ENCODE results near the gene RASSF8. TPM values are rescaled to one million over a fixed set of nuclear protein-coding genes. Genes with fewer than 3 reads are reported as not detected.
A peak's percentile ranks its signal among the peaks of the same experiment; 100 is the strongest.

The RASSF8 gene
- total and polyA plus RNA-seq, 9 of the 15 experiments (the other 6 are each of a cell fraction or from before 2014, with no cell fraction given), result 0.01 to 0.36 (median 0.12) TPM; not detected in 1

GRCh38 chr12:25958428-25959070 is at the start of gene RASSF8 (continued):
- peak in 1 of 2 experiments; percentile 76; a peak in 1 of 4 replicates for TF ChIP-seq MAZ (CRISPR knock-in tag; conservative IDR thresholded peaks at IDR 0.05 in 1 of 2, IDR thresholded peaks at IDR 0.05 in 1 of 2)
- no peak for TF ChIP-seq OTX1 (CRISPR knock-in tag; IDR thresholded peaks at IDR 0.05)
- peak; percentile 52; the same call in 1 of the 2 replicates for TF ChIP-seq ERF (CRISPR knock-in tag; IDR thresholded peaks at IDR 0.05)
- no peak for TF ChIP-seq NBN (IDR thresholded peaks at IDR 0.05; ENCODE audit: low read depth)
- TF ChIP-seq HLTF (IDR thresholded peaks at IDR 0.05), result no peak

GRCh38 chr12:25914551-25914950 is 43.9 kb upstream of the RASSF8 start:
- H2AFZ ChIP-seq (ENCODE audit: low read depth, low read length), result no peak overlapping the region
- intact Hi-C loops (cut with micrococcal nuclease), result no loop called here
- 7% methylated on average over 2 of the region's 2 CpGs for WGBS (ENCODE audit: insufficient coverage, low coverage, missing lambda C conversion rate)
- H3K9me1 ChIP-seq (ENCODE audit: control insufficient read depth, insufficient read depth, low read length), result no peaks in the 10 kb centered on the region
- H3K27ac ChIP-seq (ENCODE audit: extremely low read depth, low read depth, low read length), result no peak overlapping the region
- no peak overlapping the region for H3K9ac ChIP-seq (ENCODE audit: insufficient read depth in 1 of 2, low read depth in 2 of 2, low read length in 2 of 2)
- H4K20me1 ChIP-seq (replicated peaks; ENCODE audit: control insufficient read depth, insufficient read depth, low read length), result no peaks in the 10 kb centered on the region
- DNase-seq (ENCODE audit: extremely low read depth in 1 of 4, low spot score in 3 of 4) (no peak), ATAC-seq (no peak), FAIRE-seq (no peak)
- BruUV-seq (replicated peaks), result no TSS peak
- H3K36me3 ChIP-seq (ENCODE audit: control insufficient read depth, insufficient read depth, low read length), result no peaks in the 10 kb centered on the region
- in situ Hi-C loops (cut with MboI), result no loop called here
- H3K4me2 ChIP-seq (ENCODE audit: insufficient read depth, low read length), result no peak overlapping the region
- ChIA-PET CTCF (ENCODE audit: low intra/inter-chr PET ratio) (no interaction called here), POLR2A (no interaction called here)
- no peaks in the 10 kb centered on the region for H3K79me2 ChIP-seq (ENCODE audit: control insufficient read depth, insufficient read depth, low read length)
- H3K4me3 ChIP-seq, result no peak overlapping the region
- no peaks in the 10 kb centered on the region for H3K4me1 ChIP-seq (replicated peaks in 1 of 2; ENCODE audit: control insufficient read depth in 2 of 2, insufficient read depth in 2 of 2, low read length in 2 of 2)
- H3K27me3 ChIP-seq (ENCODE audit: control insufficient read depth in 2 of 2, insufficient read depth in 2 of 2, low read length in 2 of 2), result no peaks in the 10 kb centered on the region
- H3K9me3 ChIP-seq (replicated peaks; ENCODE audit: control insufficient read depth, insufficient read depth, low read depth, low read length), result no peaks in the 10 kb centered on the region
- no peak for TF ChIP-seq ZC3H11A (IDR thresholded peaks at IDR 0.05; ENCODE audit: low read depth, low read length)
- TF ChIP-seq E2F1 (CRISPR knock-in tag; IDR thresholded peaks at IDR 0.05), result no peak
- TF ChIP-seq NFYB (IDR thresholded peaks at IDR 0.05; ENCODE audit: extremely low read depth, insufficient read length), result no peak
- TF ChIP-seq EP400 (IDR thresholded peaks at IDR 0.05), result no peak
- TF ChIP-seq GTF2E2 (tag; IDR thresholded peaks at IDR 0.05), result no peak
- TF ChIP-seq ZHX1 (conservative IDR thresholded peaks at IDR 0.05; ENCODE audit: low read length), result no peak
- no peak for TF ChIP-seq HNRNPUL1 (IDR thresholded peaks at IDR 0.05; ENCODE audit: low read length)
- TF ChIP-seq ZBTB9 (CRISPR knock-in tag; IDR thresholded peaks at IDR 0.05), result no peak
- no peak for TF ChIP-seq EWSR1 (IDR thresholded peaks at IDR 0.05; ENCODE audit: borderline replicate concordance, low read depth, partially characterized antibody)
- TF ChIP-seq MAZ (CRISPR knock-in tag; conservative IDR thresholded peaks at IDR 0.05 in 1 of 2, IDR thresholded peaks at IDR 0.05 in 1 of 2), result no peak
